Measurements from ENCODE around the gene SUGCT.

SUGCT gene

GRCh38 chr7:40899636-40900507 lies 765.1 kb downstream of the SUGCT start:
- Histone ChIP-seq H3K4me3 (ENCODE audit: low read length) (no peak overlapping the region), H3K9ac (ENCODE audit: low read length) (no peak overlapping the region)

GRCh38 chr7:40903872-40904271 lies 769.1 kb downstream of the SUGCT start:
- H3K36me3 ChIP-seq (ENCODE audit: control insufficient read depth, low read depth, low read length): no peaks in the 10 kb centered on the region
- no peak overlapping the region for H3K27ac ChIP-seq (ENCODE audit: low read length)
- H3K27me3 ChIP-seq (ENCODE audit: control insufficient read depth, insufficient read depth, low read length): no peaks in the 10 kb centered on the region
- H3K9me3 ChIP-seq (ENCODE audit: control insufficient read depth, low read depth, low read length): no peaks in the 10 kb centered on the region
- H3K9ac ChIP-seq (ENCODE audit: low read length): no peak overlapping the region
- H3K4me1 ChIP-seq (ENCODE audit: control insufficient read depth, low read depth, low read length): no peaks in the 10 kb centered on the region
- no peak overlapping the region for H3K4me3 ChIP-seq (ENCODE audit: low read length)

More at GRCh38 chr7:40899636-40900507, 765.1 kb downstream of the SUGCT start:
- H3K27me3 ChIP-seq (ENCODE audit: control insufficient read depth, insufficient read depth, low read length): no peaks in the 10 kb centered on the region
- no peak overlapping the region for H3K27ac ChIP-seq (ENCODE audit: low read length)
- H3K9me3 ChIP-seq (ENCODE audit: control insufficient read depth, low read depth, low read length): no peaks in the 10 kb centered on the region
- no peaks in the 10 kb centered on the region for H3K4me1 ChIP-seq (ENCODE audit: control insufficient read depth, low read depth, low read length)
- no peaks in the 10 kb centered on the region for H3K36me3 ChIP-seq (ENCODE audit: control insufficient read depth, low read depth, low read length)

GRCh38 chr7:40907286-40907685 lies 772.5 kb downstream of the SUGCT start:
- no peak overlapping the region for H3K27ac ChIP-seq (ENCODE audit: low read length)
- H3K36me3 ChIP-seq (ENCODE audit: control insufficient read depth, low read depth, low read length): no peaks in the 10 kb centered on the region
- H3K9ac ChIP-seq (ENCODE audit: low read length): no peak overlapping the region
- H3K4me3 ChIP-seq (ENCODE audit: low read length): no peak overlapping the region
- H3K4me1 ChIP-seq (ENCODE audit: control insufficient read depth, low read depth, low read length): no peaks in the 10 kb centered on the region
- no peaks in the 10 kb centered on the region for H3K27me3 ChIP-seq (ENCODE audit: control insufficient read depth, insufficient read depth, low read length)
- H3K9me3 ChIP-seq (ENCODE audit: control insufficient read depth, low read depth, low read length): no peaks in the 10 kb centered on the region

- Histone ChIP-seq H3K4me1 (ENCODE audit: control insufficient read depth, low read depth, low read length) (no peaks in the 10 kb centered on the region), H3K27me3 (ENCODE audit: control insufficient read depth, insufficient read depth, low read length) (no peaks in the 10 kb centered on the region), H3K4me3 (ENCODE audit: low read length) (no peak overlapping the region), H3K9me3 (ENCODE audit: control insufficient read depth, low read depth, low read length) (no peaks in the 10 kb centered on the region), H3K27ac (ENCODE audit: low read length) (no peak overlapping the region), H3K9ac (ENCODE audit: low read length) (no peak overlapping the region), H3K36me3 (ENCODE audit: control insufficient read depth, low read depth, low read length) (no peaks in the 10 kb centered on the region)
These were observed 774.7 kb downstream of the SUGCT start for GRCh38 chr7:40909346-40909980.
